ENCODE data around the gene HAO1. TPM values are rescaled to one million over a fixed set of nuclear protein-coding genes. Genes with fewer than 3 reads are reported as not detected.

Gene HAO1
- total and polyA plus RNA-seq, 10 donors = not detected

DNA sequence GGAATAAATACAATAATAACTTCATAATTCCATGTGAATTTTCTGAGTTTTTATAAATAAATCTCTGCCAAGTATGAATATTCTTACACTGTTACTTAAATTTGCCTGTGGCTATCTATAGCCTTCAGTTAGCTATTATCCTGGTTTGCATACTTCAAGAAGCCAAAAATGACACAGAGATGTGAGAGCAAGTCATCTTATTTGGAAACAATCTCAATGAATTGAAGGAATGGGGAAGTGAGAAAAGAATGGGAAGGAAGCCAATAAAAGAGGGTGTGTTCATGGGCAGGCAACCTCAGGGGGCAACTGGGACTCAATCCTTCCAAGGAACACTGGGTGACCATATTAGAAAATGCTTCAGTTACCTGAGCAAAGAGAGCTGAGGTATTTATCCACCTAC lies 9.9 kb downstream of the HAO1 start:
- Histone ChIP-seq H3K4me3 (no peak overlapping the region), H3K36me3 (no peaks in the 10 kb centered on the region), H3K9me3 (no peaks in the 10 kb centered on the region), H3K4me1 (no peaks in the 10 kb centered on the region), H3K27me3 (replicated peaks in 1 of 7) (no peaks in the 10 kb centered on the region), H3K27ac (no peak overlapping the region)
- TF ChIP-seq, protein P1, sequence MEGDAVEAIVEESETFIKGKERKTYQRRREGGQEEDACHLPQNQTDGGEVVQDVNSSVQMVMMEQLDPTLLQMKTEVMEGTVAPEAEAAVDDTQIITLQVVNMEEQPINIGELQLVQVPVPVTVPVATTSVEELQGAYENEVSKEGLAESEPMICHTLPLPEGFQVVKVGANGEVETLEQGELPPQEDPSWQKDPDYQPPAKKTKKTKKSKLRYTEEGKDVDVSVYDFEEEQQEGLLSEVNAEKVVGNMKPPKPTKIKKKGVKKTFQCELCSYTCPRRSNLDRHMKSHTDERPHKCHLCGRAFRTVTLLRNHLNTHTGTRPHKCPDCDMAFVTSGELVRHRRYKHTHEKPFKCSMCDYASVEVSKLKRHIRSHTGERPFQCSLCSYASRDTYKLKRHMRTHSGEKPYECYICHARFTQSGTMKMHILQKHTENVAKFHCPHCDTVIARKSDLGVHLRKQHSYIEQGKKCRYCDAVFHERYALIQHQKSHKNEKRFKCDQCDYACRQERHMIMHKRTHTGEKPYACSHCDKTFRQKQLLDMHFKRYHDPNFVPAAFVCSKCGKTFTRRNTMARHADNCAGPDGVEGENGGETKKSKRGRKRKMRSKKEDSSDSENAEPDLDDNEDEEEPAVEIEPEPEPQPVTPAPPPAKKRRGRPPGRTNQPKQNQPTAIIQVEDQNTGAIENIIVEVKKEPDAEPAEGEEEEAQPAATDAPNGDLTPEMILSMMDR (IDR thresholded peaks at IDR 0.05 in 8 of 11, conservative IDR thresholded peaks at IDR 0.05 in 3 of 11) = no peak
- DNase-seq = no peak
- intact Hi-C loops (cut with DNase I; ENCODE audit: low total_unique reads) = no loop called here

DNA sequence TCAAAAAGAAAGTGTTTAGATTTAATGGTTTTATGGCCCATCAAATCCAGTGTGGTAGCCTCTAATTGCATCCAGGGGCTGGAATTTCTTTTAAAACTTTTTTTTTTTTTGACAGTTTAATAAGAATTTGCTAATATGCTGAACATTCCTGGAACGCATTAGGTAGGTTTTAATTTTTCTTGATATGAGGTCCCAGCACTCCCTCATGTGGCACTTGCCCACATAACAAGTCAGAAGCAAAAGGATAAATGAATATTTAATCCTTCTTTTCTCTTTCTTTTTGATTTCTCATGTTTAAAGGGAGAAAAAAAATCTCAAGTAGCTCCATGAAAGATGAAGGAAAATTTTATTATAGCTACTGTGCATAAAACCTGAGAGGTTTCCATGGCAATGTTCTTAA lies 13.5 kb downstream of the HAO1 start:
- intact Hi-C loops (cut with DNase I; ENCODE audit: low total_unique reads) = no loop called here
- H3K36me3 ChIP-seq = no peaks in the 10 kb centered on the region
- WGBS, 5 donors = 8 to 39% (median 18%) methylated on average over 1 of the region's 1 CpG
- H3K4me1 ChIP-seq = peaks cover 0 to 5% (median 0%) of the 10 kb centered on the region in 6 donors
- H3K27ac ChIP-seq = no peak overlapping the region
- H3K4me3 ChIP-seq = no peak overlapping the region
- DNase-seq = no peak
- H3K9me3 ChIP-seq = peaks cover 0 to under 1% (median 0%) of the 10 kb centered on the region in 8 donors
- H3K27me3 ChIP-seq (replicated peaks in 1 of 7) = no peaks in the 10 kb centered on the region
- TF ChIP-seq POLR2AphosphoS5 (IDR thresholded peaks at IDR 0.05) = no peak
- TF ChIP-seq, protein P1 (IDR thresholded peaks at IDR 0.05 in 8 of 11, conservative IDR thresholded peaks at IDR 0.05 in 3 of 11) = peak in 6 of 11 experiments; percentile 9 to 36 (median 26)
- TF ChIP-seq POLR2A (IDR thresholded peaks at IDR 0.05) = no peak

DNA sequence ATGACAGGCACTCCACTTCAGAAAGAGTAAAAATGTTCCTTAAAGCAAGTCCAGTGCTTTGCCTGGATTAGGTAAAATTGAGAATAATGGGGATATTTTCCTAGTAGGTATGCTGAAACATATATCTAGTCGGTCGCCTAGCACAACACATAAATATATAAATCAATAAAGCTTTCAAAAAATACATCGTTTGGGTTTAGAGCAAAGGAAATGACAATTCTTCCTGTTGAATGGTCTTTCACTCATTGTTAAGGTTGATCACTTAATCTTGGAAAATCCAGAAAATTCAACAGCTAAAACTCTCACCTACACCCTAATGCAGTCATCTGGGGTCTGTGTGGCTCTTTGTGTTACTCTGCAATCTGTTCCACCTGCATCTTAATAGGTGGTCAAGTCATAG lies 13.9 kb downstream of the HAO1 start:
- WGBS, 5 donors = 20 to 41% (median 32%) methylated on average over 3 of the region's 3 CpGs
- no peak for DNase-seq
- TF ChIP-seq POLR2AphosphoS5 (IDR thresholded peaks at IDR 0.05) (no peak), POLR2A (IDR thresholded peaks at IDR 0.05) (no peak)
- TF ChIP-seq, protein P1 (IDR thresholded peaks at IDR 0.05 in 8 of 11, conservative IDR thresholded peaks at IDR 0.05 in 3 of 11) = no peak
- no peak overlapping the region for H3K4me3 ChIP-seq
- H3K27ac ChIP-seq = no peak overlapping the region
- H3K36me3 ChIP-seq = no peaks in the 10 kb centered on the region
- peaks cover 0 to 5% (median 0%) of the 10 kb centered on the region in 6 donors for H3K4me1 ChIP-seq
- no peaks in the 10 kb centered on the region for H3K27me3 ChIP-seq (replicated peaks in 1 of 7)
- H3K9me3 ChIP-seq = peaks cover 0 to 3% (median 0%) of the 10 kb centered on the region in 8 donors
- intact Hi-C loops (cut with DNase I; ENCODE audit: low total_unique reads) = no loop called here

DNA sequence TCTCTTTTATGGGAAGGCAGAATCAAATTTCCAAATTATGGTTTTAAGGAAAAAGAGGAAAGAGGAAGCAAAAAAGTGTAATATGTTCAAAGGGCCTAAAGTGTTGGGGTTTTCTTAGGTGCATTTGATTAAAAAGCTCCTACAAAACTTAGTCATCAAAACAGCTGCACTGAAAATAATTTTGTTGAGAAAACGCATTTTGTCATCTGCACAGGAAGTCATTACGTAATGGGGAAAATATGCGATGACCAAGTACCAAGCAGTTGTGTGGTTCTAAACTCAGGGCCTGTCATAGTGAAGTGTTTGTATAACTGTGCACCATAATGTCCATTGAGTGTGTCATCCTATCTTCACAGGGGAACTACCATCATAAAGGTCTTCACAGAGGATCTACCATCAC lies 15.6 kb downstream of the HAO1 start:
- H3K36me3 ChIP-seq = no peaks in the 10 kb centered on the region
- peaks cover 0 to 5% (median 0%) of the 10 kb centered on the region in 6 donors for H3K4me1 ChIP-seq
- H3K27me3 ChIP-seq (replicated peaks in 1 of 7) = no peaks in the 10 kb centered on the region
- H3K9me3 ChIP-seq = peaks cover 0 to 3% (median 0%) of the 10 kb centered on the region in 8 donors
- DNase-seq = no peak
- H3K4me3 ChIP-seq = no peak overlapping the region
- no peak for TF ChIP-seq POLR2A (IDR thresholded peaks at IDR 0.05)
- TF ChIP-seq, protein P1 (IDR thresholded peaks at IDR 0.05 in 8 of 11, conservative IDR thresholded peaks at IDR 0.05 in 3 of 11) = no peak
- no peak overlapping the region for H3K27ac ChIP-seq
- 10 to 30% (median 20%) methylated on average over 3 of the region's 3 CpGs for WGBS, 5 donors
- intact Hi-C loops (cut with DNase I; ENCODE audit: low total_unique reads) = no loop called here
